GM12878 (cell line): ENCODE measurements around the gene KNSTRN. TPM values are rescaled to one million over a fixed set of nuclear protein-coding genes. Genes with fewer than 3 reads are reported as not detected.

Experiments used
- ATAC-seq: fragments of 200-7000 bp; cut with Tn5 transposase; 3 replicates; pipeline ENCODE4 v1.9.1; 2020; ENCODE audit warnings: mild to moderate bottlenecking, moderate library complexity
- BruUV-seq: library from RNA; stranded (reverse); fragments of 400-500 nt; replicated peaks from 2 replicates; lab custom pipeline; 2021; lab: Mats Ljungman, UMichigan
- CTCF ChIA-PET: fragments of 300-600 bp; sonication (Branson Sonifier 250); formaldehyde crosslinking; extraction: SDS; loops from one replicate; lab custom pipeline; 2021; ENCODE audit warnings: inconsistent platforms; lab: Yijun Ruan, JAX
- POLR2A ChIA-PET: fragments of 350-600 bp; formaldehyde crosslinking; extraction: SDS; loops from one replicate; lab custom pipeline; 2021; ENCODE audit warnings: inconsistent platforms; lab: Charles Lee
- RAD21 ChIA-PET: fragments of 300-600 bp; sonication (Branson Sonifier 250); formaldehyde crosslinking; loops from one replicate; lab custom pipeline; 2023; ENCODE audit warnings: antibody characterized with exemption; ENCODE audit not compliant: unreplicated experiment; lab: Charles Lee
- SMC1A ChIA-PET: fragments of 300-600 bp; sonication (Branson Sonifier 250); formaldehyde crosslinking; loops from one replicate; lab custom pipeline; 2023; ENCODE audit not compliant: unreplicated experiment, uncharacterized antibody; lab: Charles Lee
- DNase-seq: peaks from one replicate; pipeline ENCODE4 v3.0.0-alpha.2; 2011; ENCODE audit warnings: low read depth, low spot score
- FAIRE-seq: peaks from 3 replicates; lab custom pipeline; 2011; peaks lifted over from hg19 to GRCh38; lab: Jason Lieb, UNC
- H2AFZ ChIP-seq: 2 replicates; pipeline ENCODE4 v1.6.0; 2011; ENCODE audit warnings: low read depth, low read length, control low read depth; ENCODE audit not compliant: control insufficient read depth
- H3K27ac ChIP-seq: 2 replicates; pipeline ENCODE4 v1.5.1; 2011; ENCODE audit warnings: control low read depth; ENCODE audit not compliant: control insufficient read depth, insufficient read depth
- H3K27me3 ChIP-seq, 2 experiments: replicated peaks in 1 of 2; 2 replicates each; pipeline versions ENCODE4 v1.6.0 to v1.6.1; 2011; ENCODE audit warnings: low read length in 1 of 2; ENCODE audit not compliant: control insufficient read depth in 2 of 2, insufficient read depth in 2 of 2
- H3K36me3 ChIP-seq, 2 experiments: 2 replicates each; pipeline ENCODE4 v1.5.1; 2011; ENCODE audit warnings: low read length in 1 of 2; ENCODE audit not compliant: control insufficient read depth in 2 of 2, insufficient read depth in 2 of 2
- H3K4me1 ChIP-seq: 2 replicates; pipeline ENCODE4 v1.6.1; 2011; ENCODE audit warnings: mild to moderate bottlenecking, low read length, moderate library complexity, mixed read lengths; ENCODE audit not compliant: control insufficient read depth, insufficient read depth
- H3K4me2 ChIP-seq: 2 replicates; pipeline ENCODE4 v1.6.0; 2011; ENCODE audit warnings: control low read depth; ENCODE audit not compliant: control insufficient read depth, insufficient read depth
- H3K4me3 ChIP-seq: fragments of 200-600 bp; sonication (generic); 2 replicates; pipeline ENCODE4 v1.5.1; 2016
- H3K79me2 ChIP-seq: 2 replicates; pipeline ENCODE4 v1.6.0; 2011; ENCODE audit warnings: low read length; ENCODE audit not compliant: control insufficient read depth, insufficient read depth
- H3K9ac ChIP-seq: 2 replicates; pipeline ENCODE4 v1.8.0; 2011; ENCODE audit warnings: low read length, control low read depth, mixed read lengths; ENCODE audit not compliant: control insufficient read depth, insufficient read depth
- H3K9me3 ChIP-seq: replicated peaks from 3 replicates; pipeline ENCODE4 v1.5.1; 2011; ENCODE audit warnings: mild to moderate bottlenecking, low read length; ENCODE audit not compliant: control insufficient read depth, insufficient read depth
- H4K20me1 ChIP-seq: 2 replicates; pipeline ENCODE4 v1.6.0; 2011; ENCODE audit not compliant: control insufficient read depth, insufficient read depth
- BCL11A ChIP-seq: IDR thresholded peaks from 2 replicates; pipeline ENCODE4 v1.6.1; 2011; ENCODE audit warnings: low read depth, low read length
- CBFB ChIP-seq: IDR thresholded peaks from 2 replicates; pipeline ENCODE4 v1.6.1; 2016; ENCODE audit warnings: antibody characterized with exemption, low read depth
- CTCF ChIP-seq, 3 experiments: IDR thresholded peaks in 2 of 3; conservative IDR thresholded peaks in 1 of 3; 2 replicates each; pipeline ENCODE4 v1.5.1; 2011; ENCODE audit warnings: low read depth in 3 of 3, low read length in 3 of 3, mild to moderate bottlenecking in 3 of 3, control low read depth in 2 of 3, moderate library complexity in 2 of 3, inconsistent platforms in 1 of 3, mixed read lengths in 1 of 3; ENCODE audit not compliant: control insufficient read depth in 2 of 3, insufficient read depth in 1 of 3; ENCODE audit errors: extremely low read depth in 1 of 3
- DPF2 ChIP-seq: fragments of 450-650 bp; IDR thresholded peaks from 2 replicates; pipeline ENCODE4 v1.6.1; 2017; ENCODE audit warnings: mild to moderate bottlenecking
- EGR1 ChIP-seq, 2 experiments: IDR thresholded peaks; 1 replicate in 1 of 2; 2 replicates in 1 of 2; pipeline ENCODE4 v1.6.1; 2011 to 2012; ENCODE audit warnings: low read depth in 2 of 2, low read length in 2 of 2, borderline replicate concordance in 1 of 2, mild to moderate bottlenecking in 1 of 2, moderate library complexity in 1 of 2
- FOXK2 ChIP-seq: fragments of 450-650 bp; IDR thresholded peaks from 2 replicates; pipeline ENCODE4 v1.6.1; 2017; ENCODE audit warnings: mild to moderate bottlenecking, moderate library complexity
- LARP7 ChIP-seq: fragments of 450-650 bp; IDR thresholded peaks from 2 replicates; pipeline ENCODE4 v1.6.1; 2017; ENCODE audit warnings: mild to moderate bottlenecking
- MAX ChIP-seq: IDR thresholded peaks from 2 replicates; pipeline ENCODE4 v1.6.1; 2012; ENCODE audit warnings: low read depth, low read length, improper control_type of control experiment
- NKRF ChIP-seq: fragments of 450-650 bp; conservative IDR thresholded peaks from 2 replicates; pipeline ENCODE4 v1.6.1; 2017; ENCODE audit warnings: mild to moderate bottlenecking, moderate library complexity
- PAX8 ChIP-seq: fragments of 450-650 bp; IDR thresholded peaks from 2 replicates; pipeline ENCODE4 v1.6.1; 2017; ENCODE audit warnings: mild to moderate bottlenecking, moderate library complexity
- RBBP5 ChIP-seq: fragments of 200-600 bp; sonication (generic); conservative IDR thresholded peaks from 2 replicates; pipeline ENCODE4 v1.6.1; 2016
- SUZ12 ChIP-seq: fragments of 200-600 bp; sonication (generic); IDR thresholded peaks from one replicate; pipeline ENCODE4 v1.6.1; 2018; ENCODE audit warnings: antibody characterized with exemption, mild to moderate bottlenecking; ENCODE audit not compliant: unreplicated experiment
- YY1 ChIP-seq: IDR thresholded peaks from 2 replicates; pipeline ENCODE4 v1.6.1; 2011; ENCODE audit warnings: low read depth, mild to moderate bottlenecking, low read length
- WGBS: methylation state at CpG from one replicate; pipeline ENCODE4 v1.1.6; 2016; ENCODE audit warnings: low lambda C conversion rate; ENCODE audit not compliant: insufficient replicate concordance, insufficient coverage; ENCODE audit errors: missing lambda C conversion rate; 5-methylcytosine and 5-hydroxymethylcytosine counted together
- in situ Hi-C: fragments of 300-500 bp; cut with MboI; formaldehyde crosslinking; loops from 9 replicates; pipeline ENCODE4 v1.14.3; 2018; ENCODE audit warnings: mixed read lengths
- intact Hi-C: fragments of 100-400 bp; cut with micrococcal nuclease; formaldehyde crosslinking; loops from one replicate; pipeline ENCODE4 v1.14.2; 2022; ENCODE audit not compliant: unreplicated experiment
- polyA plus RNA-seq, 11 experiments: library from polyadenylated mRNA; depleted of rRNA in 4 of 11; unstranded in 6 of 11; stranded (reverse) in 5 of 11; fragments of >200 nt; fragmentation: Nextera tagmentation in 4 of 11; fragmentation: Illumina TruSeq in 1 of 11; extraction: Ambion mirVana in 4 of 11; extraction: Trizol in 1 of 11; gene quantifications; 1 replicate in 1 of 11; 2 replicates in 10 of 11; pipeline versions ENCODE4 v1.2.1 to v1.2.3, GENCODE V29; 2011 to 2016; ENCODE audit warnings: inconsistent platforms in 2 of 11, missing spikeins in 2 of 11, low read depth in 1 of 11
- total RNA-seq, 4 experiments: library from RNA; depleted of rRNA in 3 of 4; stranded (reverse); fragments of >200 nt in 3 of 4; fragmentation: Illumina TruSeq in 1 of 4; extraction: Trizol in 1 of 4; gene quantifications; 2 replicates each; pipeline versions ENCODE4 v1.2.1 to v1.2.3, GENCODE V29; 2013 to 2021
- TF ChIP-seq, protein P1 (sequence below): IDR thresholded peaks from 2 replicates; pipeline ENCODE4 v1.6.1; 2011; ENCODE audit warnings: mild to moderate bottlenecking, low read depth, low read length, moderate library complexity; ENCODE audit not compliant: insufficient replicate concordance

KNSTRN gene
- total and polyA plus RNA-seq, 10 of the 15 experiments (the other 5 are each of a cell fraction or from before 2014, with no cell fraction given), result 30.3 to 72.1 (median 47.1) TPM

DNA sequence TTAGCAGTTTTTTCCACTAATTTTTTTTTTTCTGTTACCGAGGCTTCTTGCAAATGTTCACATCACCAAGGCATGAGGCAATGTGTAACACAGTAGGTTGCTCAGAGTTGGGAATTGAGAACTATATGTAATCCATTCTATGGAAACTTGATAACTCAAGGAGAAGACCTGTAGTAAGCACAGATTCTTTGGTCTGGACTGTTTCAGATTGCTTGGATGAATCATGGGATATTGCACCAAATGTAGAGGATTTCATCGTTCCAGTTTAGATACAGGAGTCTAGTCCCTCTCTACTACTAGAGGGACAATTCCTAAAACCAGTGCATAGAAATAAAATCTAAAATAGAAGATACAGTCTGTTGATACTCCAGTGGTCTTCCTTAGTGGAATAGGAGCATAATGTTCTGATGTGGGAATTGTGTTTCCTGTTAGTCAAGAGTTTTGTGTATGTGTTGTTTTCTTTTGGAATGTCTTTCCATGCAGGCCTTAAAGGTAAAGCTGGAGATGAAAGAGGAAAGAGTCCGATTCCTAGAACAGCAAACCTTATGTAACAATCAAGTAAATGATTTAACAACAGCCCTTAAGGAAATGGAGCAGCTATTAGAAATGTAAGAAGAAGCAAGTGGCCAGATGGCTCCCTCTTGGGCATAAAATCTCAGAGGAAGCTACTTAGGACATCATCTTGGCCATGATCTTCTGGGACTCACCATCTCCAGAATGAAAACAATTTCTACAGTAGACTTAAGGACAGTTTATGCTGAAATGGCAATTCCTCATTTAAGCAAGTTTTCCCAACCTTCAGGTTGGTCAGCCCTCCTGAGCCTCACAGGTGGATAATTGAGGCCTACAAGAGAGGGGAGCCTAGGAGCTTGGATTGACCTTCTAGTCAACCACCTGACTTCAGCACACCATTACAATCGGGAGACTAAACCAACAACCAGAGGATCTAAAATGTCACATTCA is 10.7 kb downstream of the KNSTRN start:
- ChIA-PET POLR2A (no interaction called here), SMC1A (interaction anchor here (0.6 to 0.8 kb wide), 2 partner anchors 12 to 987 kb away, joined by 3 to 4 read pairs; partner anchors contain the start of gene IVD), RAD21 (no interaction called here), CTCF (interaction anchor here (1.3 kb wide), 1 partner anchor 9 kb away, joined by 3 read pairs; no protein-coding TSS in a partner anchor)
- no peak overlapping the region for H2AFZ ChIP-seq
- no peaks in the 10 kb centered on the region for H3K9me3 ChIP-seq
- TSS peak; percentile 68 for BruUV-seq
- H3K27ac ChIP-seq, result no peak overlapping the region
- no peaks in the 10 kb centered on the region for H3K4me1 ChIP-seq
- no peak for ATAC-seq
- H3K4me3 ChIP-seq, result no peak overlapping the region
- in situ Hi-C loops (no loop called here), intact Hi-C loops (no loop called here)
- TF ChIP-seq SUZ12, result no peak
- TF ChIP-seq MAX, result no peak
- TF ChIP-seq CTCF (IDR thresholded peaks at IDR 0.05 in 2 of 3, conservative IDR thresholded peaks at IDR 0.05 in 1 of 3; ENCODE audit: control insufficient read depth in 2 of 3, extremely low read depth in 1 of 3, insufficient read depth in 1 of 3, low read depth in 3 of 3, low read length in 3 of 3), result no peak
- no peak for TF ChIP-seq PAX8
- no peak for TF ChIP-seq CBFB
- TF ChIP-seq, protein P1, sequence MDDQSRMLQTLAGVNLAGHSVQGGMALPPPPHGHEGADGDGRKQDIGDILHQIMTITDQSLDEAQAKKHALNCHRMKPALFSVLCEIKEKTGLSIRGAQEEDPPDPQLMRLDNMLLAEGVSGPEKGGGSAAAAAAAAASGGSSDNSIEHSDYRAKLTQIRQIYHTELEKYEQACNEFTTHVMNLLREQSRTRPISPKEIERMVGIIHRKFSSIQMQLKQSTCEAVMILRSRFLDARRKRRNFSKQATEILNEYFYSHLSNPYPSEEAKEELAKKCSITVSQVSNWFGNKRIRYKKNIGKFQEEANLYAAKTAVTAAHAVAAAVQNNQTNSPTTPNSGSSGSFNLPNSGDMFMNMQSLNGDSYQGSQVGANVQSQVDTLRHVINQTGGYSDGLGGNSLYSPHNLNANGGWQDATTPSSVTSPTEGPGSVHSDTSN, result no peak
- no peak for TF ChIP-seq EGR1 (IDR thresholded peaks at IDR 0.05; ENCODE audit: borderline replicate concordance in 1 of 2, low read depth in 2 of 2, low read length in 2 of 2)
- TF ChIP-seq YY1, result no peak
- no peak for TF ChIP-seq DPF2
- no peak for TF ChIP-seq BCL11A
- TF ChIP-seq LARP7, result no peak
- no peak for TF ChIP-seq RBBP5
- TF ChIP-seq FOXK2, result no peak
- no peak for TF ChIP-seq NKRF
- H3K27me3 ChIP-seq, result no peaks in the 10 kb centered on the region
- peaks cover 6 to 13% of the 10 kb centered on the region in 2 experiments; a peak in 3 of 4 replicates for H3K36me3 ChIP-seq
- H3K4me2 ChIP-seq, result no peak overlapping the region
- no peaks in the 10 kb centered on the region for H3K79me2 ChIP-seq
- H3K9ac ChIP-seq, result no peak overlapping the region
- DNase-seq, result no peak
- 96% methylated on average over 4 of the region's 4 CpGs for WGBS
- no peaks in the 10 kb centered on the region for H4K20me1 ChIP-seq
- FAIRE-seq, result no peak
